GM18526 (cell line): ENCODE results near the gene CLCN2.

Source experiments
- POLR2A ChIP-seq: IDR thresholded peaks from 3 replicates; pipeline ENCODE4 v1.6.1; 2011; ENCODE audit not compliant: insufficient read length; ENCODE audit errors: extremely low read depth

Gene CLCN2

DNA sequence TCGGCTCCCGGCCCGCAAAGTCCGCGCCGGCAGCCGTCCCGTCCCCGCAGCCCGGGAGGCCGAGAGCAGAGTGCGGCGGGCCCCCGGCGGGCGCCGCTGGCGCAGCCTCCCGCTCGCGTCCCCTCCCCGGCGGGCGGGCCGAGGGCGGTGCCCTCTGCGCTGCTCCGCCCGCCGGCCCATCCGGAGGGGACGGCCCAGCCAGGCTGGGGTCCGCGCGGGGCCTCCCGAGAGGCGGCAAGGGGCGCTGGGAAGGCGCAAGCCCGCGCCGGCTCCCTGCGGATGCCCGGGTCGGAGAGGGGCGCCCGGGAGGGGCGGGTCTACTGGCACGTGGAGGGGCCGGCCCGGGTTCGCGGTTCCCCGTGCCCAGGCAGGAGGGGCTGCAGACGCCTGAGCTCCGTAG is at the start of gene CLCN2, which contains the start of gene POLR2H:
CLCN2 (minus strand) TSS at position 74 of the 400 bp plus-strand sequence. CDS start 126 bp downstream, outside the sequence.
POLR2H (plus strand) TSS at position 179 of the 400 bp plus-strand sequence. CDS start 1,783 bp downstream, outside the sequence.
- TF ChIP-seq POLR2A, result peak; percentile 30

GRCh38 chr3:184409946-184410500 is 48.6 kb upstream of the CLCN2 start:
- TF ChIP-seq POLR2A, result no peak

DNA sequence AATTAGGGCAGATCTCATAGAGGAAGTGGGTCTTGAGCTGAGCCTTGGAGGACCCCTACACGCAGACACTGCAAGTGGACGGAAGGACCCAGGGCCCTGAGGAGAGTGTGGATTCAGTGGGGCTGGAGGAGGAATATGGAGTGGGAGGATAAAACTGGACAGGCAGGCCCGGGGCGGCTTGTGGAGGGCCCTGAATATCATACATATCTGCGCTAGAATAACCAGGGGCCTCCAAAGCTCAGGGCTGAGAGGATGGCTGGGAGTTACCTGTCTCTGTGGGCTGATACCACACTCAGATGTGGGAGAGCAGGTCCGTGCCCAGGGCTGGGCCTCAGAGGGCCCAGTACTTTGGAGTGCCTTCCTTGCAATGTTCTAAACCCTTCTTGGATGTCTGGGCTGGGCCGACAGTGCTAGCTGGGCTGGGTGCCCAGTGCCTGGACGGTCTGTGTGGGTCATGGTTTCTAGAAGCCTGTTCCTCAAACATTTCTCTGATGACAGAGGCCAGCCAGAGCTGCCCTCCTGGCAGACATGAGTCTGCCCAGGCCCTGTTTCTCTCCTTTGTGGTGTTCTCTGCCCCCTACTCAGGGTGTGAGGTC is 48.0 kb upstream of the CLCN2 start:
- no peak for TF ChIP-seq POLR2A

GRCh38 chr3:184405075-184406030 is 43.9 kb upstream of the CLCN2 start:
- no peak for TF ChIP-seq POLR2A

GRCh38 chr3:184399410-184399809 is 38.0 kb upstream of the CLCN2 start:
- TF ChIP-seq POLR2A, result no peak

DNA sequence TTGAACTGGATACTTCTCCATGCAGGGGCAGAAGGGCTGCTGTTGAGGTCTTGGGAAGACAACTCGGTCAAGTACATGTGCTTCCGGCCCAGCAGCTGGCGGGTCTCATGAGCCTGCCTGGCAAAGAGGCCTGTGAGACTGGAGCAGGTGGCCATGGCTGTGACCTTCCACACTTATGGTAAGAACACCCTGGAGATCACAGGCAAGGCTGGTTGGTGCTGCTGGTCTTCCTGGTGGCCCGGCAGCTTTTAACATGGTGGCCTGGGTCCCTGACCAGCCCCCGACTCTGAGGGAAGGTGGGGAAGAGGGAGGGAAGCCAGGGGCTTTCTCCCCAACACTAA is 33.9 kb upstream of the CLCN2 start:
- TF ChIP-seq POLR2A, result no peak

DNA sequence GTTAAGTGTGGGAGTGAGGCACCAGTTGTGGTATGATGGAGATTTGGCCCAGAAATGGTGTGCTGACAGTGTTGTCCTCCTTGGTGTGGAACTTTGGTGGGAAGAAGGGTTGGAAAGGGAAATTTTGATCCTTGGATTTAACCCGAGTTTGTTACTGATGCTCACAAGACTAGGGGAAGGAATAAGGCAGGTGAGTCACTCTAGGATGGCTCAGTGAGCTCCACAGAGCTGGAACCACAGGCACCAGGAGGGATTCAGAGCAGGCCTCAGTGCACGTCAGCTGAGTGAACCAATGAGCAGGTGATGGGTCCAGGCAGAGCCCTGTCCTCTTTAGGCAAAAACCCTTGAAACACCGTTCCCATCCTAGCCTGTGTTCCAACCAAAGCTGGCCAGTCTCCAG is 29.9 kb upstream of the CLCN2 start:
- no peak for TF ChIP-seq POLR2A

DNA sequence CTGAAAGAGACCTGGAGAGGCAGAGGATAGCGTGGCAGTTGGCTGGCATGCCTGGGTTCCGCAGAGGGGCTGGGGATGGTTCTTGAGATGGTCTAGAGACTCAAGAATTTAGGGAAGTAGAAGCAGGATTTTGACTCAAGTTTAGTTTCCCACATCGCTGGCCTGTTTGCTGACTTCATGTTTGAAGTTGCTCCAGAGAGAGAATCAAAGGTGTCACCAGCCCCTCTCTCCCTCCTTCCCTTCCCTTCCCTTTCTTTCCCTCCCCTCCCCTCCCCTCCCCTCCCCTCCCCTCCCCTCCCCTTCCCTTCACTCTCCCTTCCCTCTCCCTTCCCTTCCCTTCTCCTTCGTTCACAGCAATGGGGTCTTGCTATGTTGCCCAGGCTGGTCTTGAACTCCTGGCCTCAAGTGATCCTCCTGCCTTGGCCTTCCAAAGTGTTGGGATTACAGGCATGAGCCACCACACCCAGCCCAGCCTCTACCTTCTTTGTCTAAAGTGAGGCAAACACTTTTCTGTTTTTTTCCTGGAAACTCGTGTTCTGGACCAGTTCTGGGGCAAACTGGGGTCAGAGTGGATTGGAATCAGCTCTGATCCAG is 28.6 kb upstream of the CLCN2 start:
- no peak for TF ChIP-seq POLR2A

DNA sequence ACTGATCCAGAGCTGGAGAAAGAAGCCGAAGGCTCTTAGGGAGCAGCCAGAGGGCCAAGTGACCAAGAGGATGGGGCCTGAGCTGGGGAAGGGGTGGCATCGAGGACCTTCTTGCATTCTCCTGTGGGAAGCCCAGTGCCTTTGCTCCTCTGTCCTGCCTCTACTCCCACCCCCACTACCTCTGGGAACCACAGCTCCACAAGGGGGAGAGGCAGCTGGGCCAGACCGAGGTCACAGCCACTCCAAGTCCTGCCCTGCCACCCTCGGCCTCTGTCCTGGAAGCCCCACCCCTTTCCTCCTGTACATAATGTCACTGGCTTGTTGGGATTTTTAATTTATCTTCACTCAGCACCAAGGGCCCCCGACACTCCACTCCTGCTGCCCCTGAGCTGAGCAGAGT is 28.0 kb upstream of the CLCN2 start:
- TF ChIP-seq POLR2A, result no peak

DNA sequence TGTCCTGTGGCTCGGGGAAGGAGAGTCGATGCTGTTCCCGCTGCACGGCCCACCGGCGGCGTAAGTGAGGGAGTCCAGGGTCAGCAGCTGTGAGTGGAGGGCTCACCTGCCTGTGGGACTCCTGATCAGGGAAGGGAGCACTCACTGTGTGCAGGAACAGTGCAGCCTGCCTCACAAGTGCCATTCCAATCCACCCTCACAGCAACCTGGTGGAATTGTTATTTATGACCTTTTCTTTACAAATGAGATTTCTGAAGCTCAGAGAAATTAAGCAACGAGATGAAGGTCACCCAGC is 27.5 kb upstream of the CLCN2 start:
- no peak for TF ChIP-seq POLR2A

- no peak for TF ChIP-seq POLR2A
Measured at GRCh38 chr3:184388164-184388935, 26.9 kb upstream of the CLCN2 start.

GRCh38 chr3:184387174-184387714 is 25.8 kb upstream of the CLCN2 start:
- TF ChIP-seq POLR2A, result no peak

DNA sequence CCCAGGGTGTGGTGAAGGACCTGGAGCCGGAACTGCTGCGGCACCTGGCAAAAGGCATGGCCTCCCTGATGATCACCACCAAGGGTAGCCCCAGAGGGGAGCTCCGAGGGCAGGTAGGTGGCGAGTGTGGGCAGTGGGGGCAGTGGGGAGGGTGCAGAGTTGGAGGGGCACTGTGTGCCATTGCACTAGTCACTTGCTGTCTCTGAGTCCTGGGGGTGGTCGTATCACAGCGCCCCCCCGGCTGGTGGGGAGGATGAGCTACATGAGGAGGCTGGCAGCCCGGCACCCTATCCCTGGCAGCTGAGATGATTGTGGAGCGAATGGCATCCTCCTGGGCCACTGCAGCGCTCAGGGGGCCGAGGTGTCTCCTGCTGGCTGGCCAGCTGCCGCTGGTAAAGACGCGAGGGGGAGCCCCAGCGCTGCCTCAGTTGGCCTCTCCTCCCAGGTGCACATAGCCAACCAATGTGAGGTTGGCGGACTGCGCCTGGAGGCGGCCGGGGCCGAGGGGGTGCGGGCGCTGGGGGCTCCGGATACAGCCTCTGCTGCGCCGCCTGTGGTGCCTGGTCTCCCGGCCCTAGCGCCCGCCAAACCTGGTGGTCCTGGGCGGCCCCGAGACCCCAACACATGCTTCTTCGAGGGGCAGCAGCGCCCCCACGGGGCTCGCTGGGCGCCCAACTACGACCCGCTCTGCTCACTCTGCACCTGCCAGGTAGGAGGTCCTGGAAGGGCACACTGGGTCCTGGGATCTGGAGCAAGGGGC is 24.8 kb upstream of the CLCN2 start:
- TF ChIP-seq POLR2A, result no peak

DNA sequence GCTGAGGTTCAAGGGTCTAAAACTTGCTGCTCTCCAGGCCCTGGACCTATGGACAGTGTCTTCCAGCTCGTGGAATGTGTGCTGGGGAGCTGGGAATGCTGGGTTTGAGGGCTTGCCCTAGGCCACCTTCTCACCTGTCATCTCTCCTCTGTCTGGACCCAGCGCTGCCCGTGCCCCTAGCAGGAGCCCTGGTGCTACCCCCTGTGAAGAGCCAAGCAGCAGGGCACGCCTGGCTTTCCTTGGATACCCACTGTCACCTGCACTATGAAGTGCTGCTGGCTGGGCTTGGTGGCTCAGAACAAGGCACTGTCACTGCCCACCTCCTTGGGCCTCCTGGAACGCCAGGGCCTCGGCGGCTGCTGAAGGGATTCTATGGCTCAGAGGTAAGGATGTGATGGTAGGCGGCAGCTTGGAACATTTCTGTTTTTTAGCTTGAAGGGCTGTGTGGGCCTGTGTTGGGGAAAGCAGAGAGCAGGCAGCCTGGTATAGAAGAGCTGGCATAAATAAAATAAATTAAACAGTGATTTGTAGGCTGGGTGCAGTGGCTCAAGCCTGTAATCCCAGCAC is 23.5 kb upstream of the CLCN2 start:
- no peak for TF ChIP-seq POLR2A
